ENCODE measurements around the gene CHRNA7.
A peak's percentile ranks its signal among the peaks of the same experiment; 100 is the strongest.

CHRNA7 gene

GRCh38 chr15:32104061-32104995 lies 74.0 kb downstream of the CHRNA7 start:
- Histone ChIP-seq H3F3A (ENCODE audit: control insufficient read depth, insufficient read depth) (no peaks in the 10 kb centered on the region), H3K4me3 (ENCODE audit: low read length) (no peak overlapping the region), H3K9me3 (ENCODE audit: control insufficient read depth, insufficient read depth, low read length) (no peaks in the 10 kb centered on the region), H3K4me2 (ENCODE audit: low read length) (no peak overlapping the region), H3K27ac (ENCODE audit: low read depth, low read length) (no peak overlapping the region), H3K4me1 (ENCODE audit: control insufficient read depth, low read length) (no peaks in the 10 kb centered on the region), H4K20me1 (ENCODE audit: control insufficient read depth, insufficient read depth, low read depth, low read length) (no peaks in the 10 kb centered on the region), H3K27me3 (ENCODE audit: control insufficient read depth, low read length) (peaks cover 19% of the 10 kb centered on the region), H3K9me2 (replicated peaks; ENCODE audit: control insufficient read depth, low read length) (no peaks in the 10 kb centered on the region), H3K36me3 (ENCODE audit: control insufficient read depth, low read length) (no peaks in the 10 kb centered on the region), H3K79me2 (ENCODE audit: control insufficient read depth, low read length) (no peaks in the 10 kb centered on the region)
- peak; percentile 42 for TF ChIP-seq CTCF (IDR thresholded peaks at IDR 0.05; ENCODE audit: low read depth, low read length, poor library complexity, severe bottlenecking)
- TF ChIP-seq EZH2phosphoT487 (IDR thresholded peaks at IDR 0.05; ENCODE audit: borderline replicate concordance, low read length), result no peak

GRCh38 chr15:32105258-32106241 lies 75.2 kb downstream of the CHRNA7 start:
- Histone ChIP-seq H3K36me3 (ENCODE audit: control insufficient read depth, low read length) (no peaks in the 10 kb centered on the region), H3K4me1 (ENCODE audit: control insufficient read depth, low read length) (no peaks in the 10 kb centered on the region), H3K27ac (ENCODE audit: low read depth, low read length) (no peak overlapping the region), H3K9me2 (replicated peaks; ENCODE audit: control insufficient read depth, low read length) (no peaks in the 10 kb centered on the region), H3K9me3 (ENCODE audit: control insufficient read depth, insufficient read depth, low read length) (no peaks in the 10 kb centered on the region), H4K20me1 (ENCODE audit: control insufficient read depth, insufficient read depth, low read depth, low read length) (no peaks in the 10 kb centered on the region), H3K79me2 (ENCODE audit: control insufficient read depth, low read length) (no peaks in the 10 kb centered on the region), H3K4me2 (ENCODE audit: low read length) (no peak overlapping the region), H3F3A (ENCODE audit: control insufficient read depth, insufficient read depth) (no peaks in the 10 kb centered on the region), H3K4me3 (ENCODE audit: low read length) (no peak overlapping the region), H3K27me3 (ENCODE audit: control insufficient read depth, low read length) (peaks cover 10% of the 10 kb centered on the region)
- TF ChIP-seq CTCF (IDR thresholded peaks at IDR 0.05; ENCODE audit: low read depth, low read length, poor library complexity, severe bottlenecking) (no peak), EZH2phosphoT487 (IDR thresholded peaks at IDR 0.05; ENCODE audit: borderline replicate concordance, low read length) (no peak)

DNA sequence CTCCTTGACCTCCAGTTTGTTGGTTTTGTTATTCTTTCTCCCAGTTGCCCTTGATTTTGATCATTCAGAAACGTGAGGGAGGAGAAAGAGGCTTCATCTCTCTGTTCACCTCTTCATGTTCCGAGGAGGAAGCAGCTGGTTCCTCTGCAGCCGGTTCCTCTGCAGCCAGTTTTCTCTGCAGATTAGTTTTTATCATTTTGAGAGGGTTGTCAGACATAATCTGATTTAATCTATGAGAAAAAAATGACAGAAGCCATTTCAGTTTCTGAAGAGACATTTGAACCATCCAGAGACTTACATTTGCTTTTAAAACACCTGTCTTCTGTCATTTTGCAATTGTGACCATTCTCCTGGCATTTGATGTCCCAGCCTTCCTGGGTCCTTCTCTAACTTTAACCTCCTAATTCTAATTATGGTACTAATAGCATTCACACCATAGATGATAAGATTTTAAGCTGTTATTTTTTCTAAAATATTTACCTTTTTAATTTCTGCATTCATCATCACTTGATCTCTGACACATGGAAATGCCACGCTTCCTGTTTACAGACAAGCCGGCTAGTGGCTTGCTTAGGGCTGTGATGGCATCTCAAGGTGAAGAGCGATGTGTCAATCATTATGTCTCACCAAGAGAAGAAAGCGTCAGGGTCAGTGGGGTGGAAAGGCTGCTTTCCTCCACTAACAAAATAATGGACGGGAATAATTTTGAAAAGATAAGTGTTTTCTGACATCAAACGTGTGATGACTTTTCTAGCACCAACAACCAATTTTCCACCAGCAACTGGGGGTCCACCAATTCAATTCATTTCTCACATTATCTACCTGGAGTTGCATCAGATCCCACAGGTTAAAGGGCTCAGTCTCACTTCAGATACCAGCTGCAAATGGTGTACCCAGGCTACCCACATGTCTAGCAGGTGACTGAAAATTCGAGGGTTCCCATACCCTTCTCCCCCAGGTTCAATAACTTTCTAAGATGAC lies 76.4 kb downstream of the CHRNA7 start:
- no peak overlapping the region for H3K27ac ChIP-seq (ENCODE audit: low read depth, low read length)
- TF ChIP-seq EZH2phosphoT487 (IDR thresholded peaks at IDR 0.05; ENCODE audit: borderline replicate concordance, low read length), result no peak
- TF ChIP-seq CTCF (IDR thresholded peaks at IDR 0.05; ENCODE audit: low read depth, low read length, poor library complexity, severe bottlenecking), result no peak
- no peaks in the 10 kb centered on the region for H3F3A ChIP-seq (ENCODE audit: control insufficient read depth, insufficient read depth)
- H3K4me2 ChIP-seq (ENCODE audit: low read length), result no peak overlapping the region
- no peaks in the 10 kb centered on the region for H3K79me2 ChIP-seq (ENCODE audit: control insufficient read depth, low read length)
- H4K20me1 ChIP-seq (ENCODE audit: control insufficient read depth, insufficient read depth, low read depth, low read length), result no peaks in the 10 kb centered on the region
- no peaks in the 10 kb centered on the region for H3K9me3 ChIP-seq (ENCODE audit: control insufficient read depth, insufficient read depth, low read length)
- H3K4me1 ChIP-seq (ENCODE audit: control insufficient read depth, low read length), result no peaks in the 10 kb centered on the region
- no peak overlapping the region for H3K4me3 ChIP-seq (ENCODE audit: low read length)
- peaks cover 10% of the 10 kb centered on the region for H3K27me3 ChIP-seq (ENCODE audit: control insufficient read depth, low read length)
- no peaks in the 10 kb centered on the region for H3K9me2 ChIP-seq (replicated peaks; ENCODE audit: control insufficient read depth, low read length)
- no peaks in the 10 kb centered on the region for H3K36me3 ChIP-seq (ENCODE audit: control insufficient read depth, low read length)
